HUES48 (cell line): ENCODE data around the gene STK17B.

ENCODE experiments used
- H3K27ac ChIP-seq: one replicate; pipeline ENCODE4 v1.7.0; 2013; ENCODE audit warnings: low read depth, low read length, inconsistent platforms
- H3K27me3 ChIP-seq: 2 replicates; pipeline ENCODE4 v1.6.1; 2013; ENCODE audit warnings: mild to moderate bottlenecking, low read length; ENCODE audit not compliant: control insufficient read depth, insufficient read depth
- H3K36me3 ChIP-seq: 2 replicates; pipeline ENCODE4 v1.6.1; 2013; ENCODE audit warnings: low read length; ENCODE audit not compliant: control insufficient read depth, insufficient read depth
- H3K4me1 ChIP-seq: 2 replicates; pipeline ENCODE4 v1.6.1; 2013; ENCODE audit warnings: mild to moderate bottlenecking, low read length; ENCODE audit not compliant: control insufficient read depth, insufficient read depth
- H3K4me3 ChIP-seq: 2 replicates; pipeline ENCODE4 v1.5.1; 2013; ENCODE audit warnings: mild to moderate bottlenecking, low read depth, low read length
- H3K9ac ChIP-seq: 2 replicates; pipeline ENCODE4 v1.6.1; 2013; ENCODE audit warnings: mild to moderate bottlenecking, low read depth, low read length, moderate library complexity
- H3K9me3 ChIP-seq: 2 replicates; pipeline ENCODE4 v1.6.1; 2013; ENCODE audit warnings: low read length; ENCODE audit not compliant: control insufficient read depth, insufficient read depth

The STK17B gene

GRCh38 chr2:196183528-196184231, 12.3 kb upstream of the STK17B start:
- Histone ChIP-seq H3K36me3 (no peaks in the 10 kb centered on the region), H3K4me1 (no peaks in the 10 kb centered on the region), H3K27ac (no peak overlapping the region), H3K9me3 (no peaks in the 10 kb centered on the region), H3K9ac (no peak overlapping the region), H3K4me3 (no peak overlapping the region), H3K27me3 (no peaks in the 10 kb centered on the region)

- no peak overlapping the region for H3K9ac ChIP-seq
- no peaks in the 10 kb centered on the region for H3K4me1 ChIP-seq
- no peaks in the 10 kb centered on the region for H3K9me3 ChIP-seq
- no peak overlapping the region for H3K4me3 ChIP-seq
- H3K36me3 ChIP-seq: no peaks in the 10 kb centered on the region
- H3K27ac ChIP-seq: no peak overlapping the region
- H3K27me3 ChIP-seq: no peaks in the 10 kb centered on the region
These were observed 11.7 kb upstream of the STK17B start for GRCh38 chr2:196183172-196183473.

- no peaks in the 10 kb centered on the region for H3K9me3 ChIP-seq
- H3K27me3 ChIP-seq: no peaks in the 10 kb centered on the region
- no peaks in the 10 kb centered on the region for H3K4me1 ChIP-seq
- no peak overlapping the region for H3K4me3 ChIP-seq
- H3K36me3 ChIP-seq: no peaks in the 10 kb centered on the region
- H3K27ac ChIP-seq: no peak overlapping the region
- no peak overlapping the region for H3K9ac ChIP-seq
These were observed 11.2 kb upstream of the STK17B start for GRCh38 chr2:196182439-196183171.

- Histone ChIP-seq H3K4me1 (no peaks in the 10 kb centered on the region), H3K27ac (no peak overlapping the region), H3K9me3 (no peaks in the 10 kb centered on the region), H3K27me3 (no peaks in the 10 kb centered on the region), H3K36me3 (no peaks in the 10 kb centered on the region), H3K4me3 (no peak overlapping the region), H3K9ac (no peak overlapping the region)
These were observed 10.1 kb upstream of the STK17B start for GRCh38 chr2:196181484-196181883.

- Histone ChIP-seq H3K9me3 (no peaks in the 10 kb centered on the region), H3K27me3 (peaks cover 11% of the 10 kb centered on the region), H3K27ac (no peak overlapping the region), H3K36me3 (no peaks in the 10 kb centered on the region), H3K4me1 (peaks cover 3% of the 10 kb centered on the region), H3K4me3 (no peak overlapping the region), H3K9ac (no peak overlapping the region)
These were observed 5.7 kb upstream of the STK17B start for GRCh38 chr2:196177124-196177523.

- Histone ChIP-seq H3K36me3 (no peaks in the 10 kb centered on the region), H3K27ac (no peak overlapping the region), H3K4me3 (no peak overlapping the region), H3K4me1 (peaks cover 5% of the 10 kb centered on the region), H3K9me3 (no peaks in the 10 kb centered on the region), H3K9ac (no peak overlapping the region), H3K27me3 (peaks cover 14% of the 10 kb centered on the region)
These were observed 4.9 kb upstream of the STK17B start for GRCh38 chr2:196176142-196176738.

GRCh38 chr2:196174404-196174803, 3.0 kb upstream of the STK17B start:
- Histone ChIP-seq H3K4me1 (peaks cover 13% of the 10 kb centered on the region), H3K9ac (no peak overlapping the region), H3K9me3 (no peaks in the 10 kb centered on the region), H3K4me3 (no peak overlapping the region), H3K36me3 (no peaks in the 10 kb centered on the region), H3K27ac (no peak overlapping the region), H3K27me3 (peaks cover 14% of the 10 kb centered on the region)

GRCh38 chr2:196173505-196173904, 2.1 kb upstream of the STK17B start:
- Histone ChIP-seq H3K4me1 (peaks cover 18% of the 10 kb centered on the region), H3K27me3 (peaks cover 14% of the 10 kb centered on the region), H3K36me3 (no peaks in the 10 kb centered on the region), H3K4me3 (no peak overlapping the region), H3K9me3 (no peaks in the 10 kb centered on the region), H3K9ac (no peak overlapping the region), H3K27ac (no peak overlapping the region)

GRCh38 chr2:196172951-196173350, 1.6 kb upstream of the STK17B start:
- no peaks in the 10 kb centered on the region for H3K9me3 ChIP-seq
- no peaks in the 10 kb centered on the region for H3K36me3 ChIP-seq
- peaks cover 24% of the 10 kb centered on the region for H3K4me1 ChIP-seq
- H3K4me3 ChIP-seq: no peak overlapping the region
- H3K27me3 ChIP-seq: peaks cover 14% of the 10 kb centered on the region
- no peak overlapping the region for H3K27ac ChIP-seq
- no peak overlapping the region for H3K9ac ChIP-seq

GRCh38 chr2:196171946-196172345, 568 bp upstream of the STK17B start:
- H3K36me3 ChIP-seq: no peaks in the 10 kb centered on the region
- peak overlapping the region; percentile 66 for H3K4me3 ChIP-seq
- no peaks in the 10 kb centered on the region for H3K9me3 ChIP-seq
- no peak overlapping the region for H3K9ac ChIP-seq
- H3K27me3 ChIP-seq: peaks cover 14% of the 10 kb centered on the region
- peaks cover 34% of the 10 kb centered on the region for H3K4me1 ChIP-seq
- no peak overlapping the region for H3K27ac ChIP-seq

GRCh38 chr2:196170606-196171247, 651 bp downstream of the STK17B start:
- Histone ChIP-seq H3K27me3 (peaks cover 14% of the 10 kb centered on the region), H3K9me3 (no peaks in the 10 kb centered on the region), H3K4me3 (peak overlapping the region; percentile 94), H3K27ac (peak overlapping the region; percentile 83), H3K9ac (peak overlapping the region; percentile 60), H3K36me3 (no peaks in the 10 kb centered on the region), H3K4me1 (peaks cover 38% of the 10 kb centered on the region)
